Left ventricle myocardium inferior (tissue), 1 donor: ENCODE data around the gene FMO2. TPM values are rescaled to one million over a fixed set of nuclear protein-coding genes. Genes with fewer than 3 reads are reported as not detected.

Experiments used
- DNase-seq: peaks from one replicate; pipeline ENCODE4 v3.0.0-alpha.2; 2020
- H3K27ac ChIP-seq: fragments of 200-600 bp; replicated peaks from 2 replicates; pipeline ENCODE4 v1.8.0; 2021
- H3K27me3 ChIP-seq: fragments of 200-600 bp; 2 replicates; pipeline ENCODE4 v1.8.0; 2021; ENCODE audit warnings: low read depth
- H3K36me3 ChIP-seq: fragments of 200-600 bp; 2 replicates; pipeline ENCODE4 v1.8.0; 2021
- H3K4me1 ChIP-seq: fragments of 200-600 bp; 2 replicates; pipeline ENCODE4 v1.8.0; 2021
- H3K4me3 ChIP-seq: fragments of 200-600 bp; 2 replicates; pipeline ENCODE4 v1.8.0; 2021; ENCODE audit warnings: mild to moderate bottlenecking, moderate library complexity
- H3K9me3 ChIP-seq: fragments of 200-600 bp; replicated peaks from 2 replicates; pipeline ENCODE4 v1.8.0; 2021
- intact Hi-C: fragments of 100-400 bp; cut with micrococcal nuclease; formaldehyde crosslinking; loops from one replicate; pipeline ENCODE4 v1.11.0; 2022
- total RNA-seq: library from RNA; stranded (reverse); fragmentation: NEBNext Ultra II Directional; extraction: Animal tissue kit (Norgen Biotek cat#: 25700); gene quantifications from one replicate; pipeline ENCODE4 v1.2.1, GENCODE V29; 2021
- TF ChIP-seq, protein P1 (sequence below): fragments of 200-600 bp; IDR thresholded peaks from 2 replicates; pipeline ENCODE4 v1.8.0; 2021; ENCODE audit warnings: antibody characterized with exemption, mild to moderate bottlenecking, borderline replicate concordance
- donor health status: DM: no; HTN: yes; CAD: no; lungs with severe emphysema.

FMO2 gene
- total RNA-seq, 1 donor from 2014 or later: 49.7 TPM

DNA sequence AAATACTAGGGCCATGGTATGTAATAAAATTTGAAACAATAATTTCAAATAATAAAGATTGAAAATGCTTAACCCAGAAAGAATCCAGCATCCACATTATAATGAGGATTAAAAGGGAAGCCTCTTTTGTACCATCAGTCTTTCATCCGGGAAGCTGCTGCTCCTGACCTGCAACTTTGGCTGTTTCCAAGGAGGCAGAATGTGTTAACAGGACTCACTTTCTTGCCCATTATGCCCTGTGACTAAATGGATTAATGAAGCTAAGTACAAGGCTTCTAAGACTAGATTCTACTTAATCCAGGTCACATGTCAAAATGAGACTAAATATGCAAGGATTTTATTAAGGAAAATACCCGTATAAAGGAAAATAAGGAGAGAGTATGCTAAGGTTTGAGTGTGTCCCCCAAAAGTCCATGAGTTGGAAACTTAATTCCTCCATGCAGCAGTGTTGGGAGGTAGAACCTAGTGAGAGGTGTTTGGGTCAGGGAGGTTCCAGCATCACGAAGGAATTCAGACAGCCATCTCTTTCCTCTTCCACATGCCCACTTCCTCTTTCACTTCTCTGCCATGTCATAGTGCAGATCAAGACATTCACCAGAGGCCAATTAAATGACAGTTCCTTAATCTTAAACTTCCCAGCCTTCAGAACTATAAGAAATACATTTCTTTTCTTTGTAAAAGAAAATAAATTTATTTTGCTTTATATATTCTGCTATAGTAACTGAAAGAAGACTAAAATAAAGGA is 27.7 kb downstream of the FMO2 start:
- H3K4me3 ChIP-seq: no peak overlapping the region
- peaks cover 39% of the 10 kb centered on the region for H3K4me1 ChIP-seq
- DNase-seq: no peak
- TF ChIP-seq, protein P1, sequence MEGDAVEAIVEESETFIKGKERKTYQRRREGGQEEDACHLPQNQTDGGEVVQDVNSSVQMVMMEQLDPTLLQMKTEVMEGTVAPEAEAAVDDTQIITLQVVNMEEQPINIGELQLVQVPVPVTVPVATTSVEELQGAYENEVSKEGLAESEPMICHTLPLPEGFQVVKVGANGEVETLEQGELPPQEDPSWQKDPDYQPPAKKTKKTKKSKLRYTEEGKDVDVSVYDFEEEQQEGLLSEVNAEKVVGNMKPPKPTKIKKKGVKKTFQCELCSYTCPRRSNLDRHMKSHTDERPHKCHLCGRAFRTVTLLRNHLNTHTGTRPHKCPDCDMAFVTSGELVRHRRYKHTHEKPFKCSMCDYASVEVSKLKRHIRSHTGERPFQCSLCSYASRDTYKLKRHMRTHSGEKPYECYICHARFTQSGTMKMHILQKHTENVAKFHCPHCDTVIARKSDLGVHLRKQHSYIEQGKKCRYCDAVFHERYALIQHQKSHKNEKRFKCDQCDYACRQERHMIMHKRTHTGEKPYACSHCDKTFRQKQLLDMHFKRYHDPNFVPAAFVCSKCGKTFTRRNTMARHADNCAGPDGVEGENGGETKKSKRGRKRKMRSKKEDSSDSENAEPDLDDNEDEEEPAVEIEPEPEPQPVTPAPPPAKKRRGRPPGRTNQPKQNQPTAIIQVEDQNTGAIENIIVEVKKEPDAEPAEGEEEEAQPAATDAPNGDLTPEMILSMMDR: no peak
- peaks cover 13% of the 10 kb centered on the region for H3K36me3 ChIP-seq
- intact Hi-C loops: no loop called here
- H3K27me3 ChIP-seq: no peaks in the 10 kb centered on the region
- no peaks in the 10 kb centered on the region for H3K9me3 ChIP-seq
- peak overlapping the region; percentile 71 for H3K27ac ChIP-seq

DNA sequence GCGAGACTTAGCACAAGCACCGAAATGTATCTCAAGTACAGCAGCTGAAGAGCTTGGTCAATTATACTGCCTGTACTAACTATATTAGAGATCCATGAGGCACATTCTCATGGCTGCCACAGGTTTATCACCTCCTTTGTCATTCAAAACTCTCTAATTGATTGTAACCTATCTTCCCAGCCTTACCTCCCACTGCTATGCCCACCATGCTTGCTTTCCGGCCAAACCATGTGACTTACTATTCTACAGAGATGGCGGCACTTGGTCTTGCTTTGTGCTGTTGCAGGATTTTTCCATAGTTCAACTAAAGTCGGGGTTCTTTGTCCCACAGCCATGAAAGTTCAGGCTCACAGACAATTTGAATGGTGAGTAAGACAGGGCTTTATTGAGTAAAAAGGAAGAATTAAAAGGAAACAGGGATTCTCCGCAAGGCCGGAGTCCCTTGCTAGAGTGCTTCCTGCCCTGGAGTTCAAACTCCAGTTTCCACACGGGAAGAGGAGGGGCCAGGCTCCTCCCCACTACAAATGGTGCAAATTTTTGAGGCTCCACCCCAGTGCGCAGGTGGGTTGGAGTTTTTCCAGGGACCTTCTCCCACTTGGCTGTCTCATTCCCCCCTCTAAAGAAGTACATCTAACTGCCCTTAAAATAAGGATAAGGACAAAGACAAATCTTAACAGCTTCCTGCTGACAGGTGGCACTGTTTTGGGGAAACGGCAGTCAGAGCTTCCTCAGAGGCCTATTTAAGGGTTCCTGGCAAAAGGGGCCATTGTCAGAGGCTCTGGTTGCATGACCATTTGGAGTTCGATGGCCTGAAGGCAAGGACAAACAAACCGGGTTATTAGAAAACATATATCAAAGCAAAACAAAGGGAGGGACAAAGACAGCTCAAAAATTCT is 28.7 kb downstream of the FMO2 start:
- peak overlapping the region; percentile 71 for H3K27ac ChIP-seq
- no peak overlapping the region for H3K4me3 ChIP-seq
- H3K36me3 ChIP-seq: peaks cover 3% of the 10 kb centered on the region
- no peaks in the 10 kb centered on the region for H3K27me3 ChIP-seq
- peaks cover 38% of the 10 kb centered on the region for H3K4me1 ChIP-seq
- intact Hi-C loops: no loop called here
- H3K9me3 ChIP-seq: no peaks in the 10 kb centered on the region
- DNase-seq: no peak
- TF ChIP-seq, protein P1: no peak

DNA sequence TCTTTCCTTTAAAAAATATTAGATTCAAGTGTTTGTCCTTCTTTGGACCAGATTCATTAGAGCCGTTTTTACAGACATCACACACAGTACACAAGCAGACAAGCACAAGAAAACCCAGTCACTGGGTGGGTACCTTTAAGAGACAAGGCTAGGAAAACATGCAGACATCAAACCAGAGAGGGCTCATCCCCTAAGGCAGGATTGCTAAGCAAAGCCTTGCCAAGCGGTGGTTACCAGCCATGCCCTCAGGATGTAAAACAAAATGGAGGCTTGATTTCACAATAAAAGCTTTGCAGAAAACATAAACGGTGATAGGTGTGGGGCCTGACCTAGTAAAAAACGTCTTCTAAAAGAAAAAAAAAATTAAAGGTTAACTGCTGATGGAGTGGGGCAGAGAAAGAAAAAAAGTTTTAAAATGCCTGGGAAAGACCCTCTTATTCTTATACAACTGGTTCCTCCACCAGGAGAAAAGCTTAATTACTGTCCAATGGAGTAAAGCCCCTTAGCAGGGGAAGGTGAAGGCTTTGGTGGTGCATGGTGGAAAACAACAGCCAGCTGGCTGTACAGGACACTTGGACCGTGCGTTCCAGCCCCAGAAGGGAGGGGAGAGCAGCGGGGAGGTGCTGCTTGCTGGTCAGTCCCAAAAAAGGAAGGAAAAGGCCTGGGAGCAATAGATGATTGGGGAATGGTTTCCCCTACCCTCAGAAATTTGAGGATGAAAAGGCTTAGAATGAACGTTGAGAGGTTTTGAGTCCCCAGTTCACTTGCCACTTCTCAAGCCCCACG is 32.8 kb downstream of the FMO2 start:
- intact Hi-C loops: no loop called here
- H3K4me3 ChIP-seq: no peak overlapping the region
- peak overlapping the region; percentile 78 for H3K27ac ChIP-seq
- H3K4me1 ChIP-seq: peaks cover 40% of the 10 kb centered on the region
- H3K9me3 ChIP-seq: no peaks in the 10 kb centered on the region
- TF ChIP-seq, protein P1: no peak
- H3K27me3 ChIP-seq: no peaks in the 10 kb centered on the region
- no peaks in the 10 kb centered on the region for H3K36me3 ChIP-seq
- no peak for DNase-seq

DNA sequence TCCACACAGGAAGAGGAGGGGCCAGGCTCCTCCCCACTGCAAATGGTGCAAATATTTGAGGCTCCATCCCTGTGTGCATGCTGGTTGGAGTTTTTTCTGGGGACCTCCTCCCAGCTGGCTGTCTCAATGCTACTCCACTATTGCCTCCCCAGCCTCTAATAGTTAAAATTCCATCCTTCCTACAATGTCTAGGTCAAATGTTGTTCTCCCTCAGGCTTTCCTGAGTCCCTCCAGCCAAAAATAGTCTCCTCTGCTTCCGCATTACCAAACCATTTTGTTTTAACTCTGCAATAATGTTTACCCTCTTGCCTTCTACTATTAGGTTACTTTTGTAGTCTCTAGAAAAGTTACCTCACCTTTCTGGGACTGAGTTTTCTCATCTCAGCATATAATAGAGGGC is 33.6 kb downstream of the FMO2 start:
- H3K27ac ChIP-seq: peak overlapping the region; percentile 78
- no peak overlapping the region for H3K4me3 ChIP-seq
- H3K4me1 ChIP-seq: peaks cover 38% of the 10 kb centered on the region
- no peaks in the 10 kb centered on the region for H3K36me3 ChIP-seq
- DNase-seq: no peak
- no peaks in the 10 kb centered on the region for H3K27me3 ChIP-seq
- no peaks in the 10 kb centered on the region for H3K9me3 ChIP-seq
- intact Hi-C loops: no loop called here
- TF ChIP-seq, protein P1: no peak
